OCI-LY1 (cell line): ENCODE data around the gene MACIR.

Experiments used
- H2AFZ ChIP-seq: fragments of 200-600 bp; sonication (generic), shearing (Covaris generic); 2 replicates; pipeline ENCODE4 v1.6.0; 2014; ENCODE audit warnings: antibody characterized with exemption, mild to moderate bottlenecking, low read length
- H3F3A ChIP-seq: fragments of 200-600 bp; sonication (generic), shearing (Covaris generic); 2 replicates; pipeline ENCODE4 v1.6.0; 2014; ENCODE audit warnings: mild to moderate bottlenecking, antibody characterized with exemption, low read length, moderate library complexity; ENCODE audit not compliant: insufficient read depth
- H3K27ac ChIP-seq: fragments of 200-600 bp; sonication (generic); 2 replicates; pipeline ENCODE4 v1.5.1; 2014; ENCODE audit warnings: low read length, mixed run types, mild to moderate bottlenecking, low read depth; ENCODE audit not compliant: poor library complexity, severe bottlenecking
- H3K27me3 ChIP-seq: fragments of 200-600 bp; sonication (generic); 2 replicates; pipeline ENCODE4 v1.6.0; 2014; ENCODE audit warnings: antibody characterized with exemption, mild to moderate bottlenecking, low read length, moderate library complexity; ENCODE audit not compliant: insufficient read depth
- H3K36me3 ChIP-seq: fragments of 200-600 bp; sonication (generic); 2 replicates; pipeline ENCODE4 v1.6.1; 2014; ENCODE audit warnings: mild to moderate bottlenecking, antibody characterized with exemption, low read length, moderate library complexity, mixed read lengths; ENCODE audit not compliant: insufficient read depth
- H3K4me1 ChIP-seq: fragments of 200-600 bp; sonication (generic); 2 replicates; pipeline ENCODE4 v1.5.1; 2014; ENCODE audit warnings: mild to moderate bottlenecking, low read length, moderate library complexity; ENCODE audit not compliant: insufficient read depth, severe bottlenecking
- H3K4me2 ChIP-seq: fragments of 200-600 bp; sonication (generic), shearing (Covaris generic); 2 replicates; pipeline ENCODE4 v1.6.1; 2014; ENCODE audit warnings: low read length
- H3K4me3 ChIP-seq: fragments of 200-600 bp; sonication (generic); 2 replicates; pipeline ENCODE4 v1.5.1; 2014; ENCODE audit warnings: low read length, low read depth, mild to moderate bottlenecking, mixed read lengths; ENCODE audit not compliant: poor library complexity, severe bottlenecking
- H3K79me2 ChIP-seq: fragments of 200-600 bp; shearing (Covaris generic); 2 replicates; pipeline ENCODE4 v1.6.1; 2016; ENCODE audit warnings: mixed run types, low read length, mixed read lengths; ENCODE audit not compliant: insufficient read depth
- H3K9ac ChIP-seq: fragments of 200-600 bp; sonication (generic), shearing (Covaris generic); 2 replicates; pipeline ENCODE4 v1.6.1; 2014; ENCODE audit warnings: mild to moderate bottlenecking, low read length, mixed read lengths
- H3K9me2 ChIP-seq: fragments of 200-600 bp; sonication (generic), shearing (Covaris generic); 2 replicates; pipeline ENCODE4 v1.6.1; 2014; ENCODE audit warnings: low read depth, mild to moderate bottlenecking, low read length, mixed read lengths
- H3K9me3 ChIP-seq: fragments of 200-600 bp; shearing (Covaris generic); 2 replicates; pipeline ENCODE4 v1.6.1; 2014; ENCODE audit warnings: low read length, mixed read lengths
- H4K20me1 ChIP-seq: fragments of 200-600 bp; sonication (generic), shearing (Covaris generic); 2 replicates; pipeline ENCODE4 v1.6.0; 2016; ENCODE audit warnings: mild to moderate bottlenecking, low read length; ENCODE audit not compliant: insufficient read depth
- EZH2 ChIP-seq: fragments of 200-600 bp; sonication (generic), shearing (Covaris generic); IDR thresholded peaks from 2 replicates; pipeline ENCODE4 v1.8.0; 2017; ENCODE audit warnings: borderline replicate concordance, mixed run types, mild to moderate bottlenecking, antibody characterized with exemption, low read length, moderate library complexity, mixed read lengths
- TF ChIP-seq, protein P1 (sequence below): fragments of 200-600 bp; sonication (generic), shearing (Covaris generic); IDR thresholded peaks from 2 replicates; pipeline ENCODE4 v1.5.1; 2017; ENCODE audit warnings: mild to moderate bottlenecking, antibody characterized with exemption, low read length, moderate library complexity, mixed read lengths

The MACIR gene

DNA sequence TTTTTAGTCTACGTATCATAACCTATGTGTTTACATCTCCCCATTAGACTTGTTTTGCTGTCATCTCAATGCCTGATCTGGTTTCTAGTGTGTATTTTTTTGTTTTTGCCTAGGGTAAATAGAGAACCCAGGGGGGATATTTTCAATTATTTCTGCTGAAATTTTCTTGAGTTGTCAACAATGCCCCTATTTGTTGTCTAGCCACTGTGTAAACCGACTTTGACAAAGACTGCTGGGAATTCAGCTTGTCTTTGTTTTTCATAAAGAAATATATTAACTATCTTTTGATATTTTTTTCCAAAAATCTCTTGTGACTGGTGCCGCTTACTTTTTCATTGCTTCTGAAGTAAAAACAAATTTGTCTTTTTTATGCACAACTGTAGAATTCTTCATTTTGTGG, 28.1 kb downstream of the MACIR start:
- H4K20me1 ChIP-seq: no peaks in the 10 kb centered on the region
- H3K27ac ChIP-seq: no peak overlapping the region
- no peaks in the 10 kb centered on the region for H3K9me2 ChIP-seq
- no peaks in the 10 kb centered on the region for H3F3A ChIP-seq
- no peaks in the 10 kb centered on the region for H3K79me2 ChIP-seq
- no peaks in the 10 kb centered on the region for H3K36me3 ChIP-seq
- no peak overlapping the region for H3K9ac ChIP-seq
- no peak overlapping the region for H2AFZ ChIP-seq
- H3K4me3 ChIP-seq: no peak overlapping the region
- no peaks in the 10 kb centered on the region for H3K27me3 ChIP-seq
- no peak for TF ChIP-seq EZH2
- TF ChIP-seq, protein P1, sequence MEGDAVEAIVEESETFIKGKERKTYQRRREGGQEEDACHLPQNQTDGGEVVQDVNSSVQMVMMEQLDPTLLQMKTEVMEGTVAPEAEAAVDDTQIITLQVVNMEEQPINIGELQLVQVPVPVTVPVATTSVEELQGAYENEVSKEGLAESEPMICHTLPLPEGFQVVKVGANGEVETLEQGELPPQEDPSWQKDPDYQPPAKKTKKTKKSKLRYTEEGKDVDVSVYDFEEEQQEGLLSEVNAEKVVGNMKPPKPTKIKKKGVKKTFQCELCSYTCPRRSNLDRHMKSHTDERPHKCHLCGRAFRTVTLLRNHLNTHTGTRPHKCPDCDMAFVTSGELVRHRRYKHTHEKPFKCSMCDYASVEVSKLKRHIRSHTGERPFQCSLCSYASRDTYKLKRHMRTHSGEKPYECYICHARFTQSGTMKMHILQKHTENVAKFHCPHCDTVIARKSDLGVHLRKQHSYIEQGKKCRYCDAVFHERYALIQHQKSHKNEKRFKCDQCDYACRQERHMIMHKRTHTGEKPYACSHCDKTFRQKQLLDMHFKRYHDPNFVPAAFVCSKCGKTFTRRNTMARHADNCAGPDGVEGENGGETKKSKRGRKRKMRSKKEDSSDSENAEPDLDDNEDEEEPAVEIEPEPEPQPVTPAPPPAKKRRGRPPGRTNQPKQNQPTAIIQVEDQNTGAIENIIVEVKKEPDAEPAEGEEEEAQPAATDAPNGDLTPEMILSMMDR: no peak
- H3K4me2 ChIP-seq: no peak overlapping the region
- H3K9me3 ChIP-seq: no peaks in the 10 kb centered on the region
- no peaks in the 10 kb centered on the region for H3K4me1 ChIP-seq

DNA sequence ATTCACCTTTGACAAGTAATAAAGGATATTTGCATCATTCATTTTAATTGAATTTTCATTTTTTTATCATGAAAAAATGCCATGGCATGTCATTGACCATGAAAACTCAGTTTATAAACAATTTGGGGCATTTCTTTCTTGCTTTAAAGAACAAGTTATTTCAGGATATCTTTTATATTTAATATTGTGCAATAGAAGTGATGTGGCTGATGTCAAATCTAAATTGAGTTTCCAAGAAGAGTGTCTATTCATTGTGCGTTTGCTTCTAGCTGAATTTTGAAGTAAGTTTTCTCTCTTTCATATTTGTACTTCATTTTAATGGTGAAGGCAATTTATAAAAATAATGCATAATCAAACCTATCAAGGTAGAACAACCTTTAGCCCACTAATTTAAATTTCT, 30.5 kb downstream of the MACIR start:
- no peak overlapping the region for H3K4me2 ChIP-seq
- no peak overlapping the region for H2AFZ ChIP-seq
- no peaks in the 10 kb centered on the region for H3K27me3 ChIP-seq
- H3K9me3 ChIP-seq: no peaks in the 10 kb centered on the region
- H3K27ac ChIP-seq: no peak overlapping the region
- no peaks in the 10 kb centered on the region for H3K79me2 ChIP-seq
- H3K9me2 ChIP-seq: no peaks in the 10 kb centered on the region
- no peaks in the 10 kb centered on the region for H3K4me1 ChIP-seq
- H3K36me3 ChIP-seq: no peaks in the 10 kb centered on the region
- no peak overlapping the region for H3K4me3 ChIP-seq
- no peaks in the 10 kb centered on the region for H3F3A ChIP-seq
- no peaks in the 10 kb centered on the region for H4K20me1 ChIP-seq
- no peak overlapping the region for H3K9ac ChIP-seq
- TF ChIP-seq, protein P1: no peak
- TF ChIP-seq EZH2: no peak

DNA sequence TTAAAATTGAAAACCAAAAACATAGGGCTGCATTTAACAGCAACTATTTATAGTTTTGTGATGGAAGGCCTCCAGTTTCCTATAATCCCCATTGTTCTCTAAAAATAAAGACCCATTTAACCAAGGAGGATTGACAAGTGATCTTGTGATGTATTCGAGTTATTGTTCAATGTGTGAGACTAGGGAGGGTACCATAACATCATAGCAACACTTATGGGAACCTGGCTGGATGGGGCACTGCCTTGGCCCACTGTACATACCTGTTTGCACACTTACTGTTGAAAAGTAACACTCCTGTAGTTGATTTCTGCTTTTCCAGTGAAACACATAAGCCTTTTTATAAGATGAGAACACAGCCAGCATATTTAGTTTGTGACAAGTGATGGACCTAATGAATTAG, 32.3 kb downstream of the MACIR start:
- no peak overlapping the region for H3K4me2 ChIP-seq
- H2AFZ ChIP-seq: no peak overlapping the region
- TF ChIP-seq EZH2: no peak
- TF ChIP-seq, protein P1: no peak
- no peak overlapping the region for H3K27ac ChIP-seq
- no peaks in the 10 kb centered on the region for H3K27me3 ChIP-seq
- no peaks in the 10 kb centered on the region for H3K9me2 ChIP-seq
- H4K20me1 ChIP-seq: no peaks in the 10 kb centered on the region
- no peaks in the 10 kb centered on the region for H3K9me3 ChIP-seq
- no peaks in the 10 kb centered on the region for H3K36me3 ChIP-seq
- H3K9ac ChIP-seq: no peak overlapping the region
- no peaks in the 10 kb centered on the region for H3K4me1 ChIP-seq
- no peaks in the 10 kb centered on the region for H3F3A ChIP-seq
- H3K79me2 ChIP-seq: no peaks in the 10 kb centered on the region
- no peak overlapping the region for H3K4me3 ChIP-seq
